Choroid plexus epithelial cell (primary cell): ENCODE results near the gene CREB3L1.

Experiments
- DNase-seq: peaks from one replicate; pipeline ENCODE4 v3.0.0-alpha.2; 2010; ENCODE audit warnings: low read depth
- H3K4me3 ChIP-seq: 2 replicates; pipeline ENCODE4 v1.5.1; 2011; ENCODE audit warnings: low read depth, mild to moderate bottlenecking, control low read depth, low read length, moderate library complexity
- CTCF ChIP-seq: conservative IDR thresholded peaks from 2 replicates; pipeline ENCODE4 v1.5.1; 2011; ENCODE audit warnings: low read depth, mild to moderate bottlenecking, control low read depth, inconsistent platforms, low read length, moderate library complexity

CREB3L1 gene

DNA sequence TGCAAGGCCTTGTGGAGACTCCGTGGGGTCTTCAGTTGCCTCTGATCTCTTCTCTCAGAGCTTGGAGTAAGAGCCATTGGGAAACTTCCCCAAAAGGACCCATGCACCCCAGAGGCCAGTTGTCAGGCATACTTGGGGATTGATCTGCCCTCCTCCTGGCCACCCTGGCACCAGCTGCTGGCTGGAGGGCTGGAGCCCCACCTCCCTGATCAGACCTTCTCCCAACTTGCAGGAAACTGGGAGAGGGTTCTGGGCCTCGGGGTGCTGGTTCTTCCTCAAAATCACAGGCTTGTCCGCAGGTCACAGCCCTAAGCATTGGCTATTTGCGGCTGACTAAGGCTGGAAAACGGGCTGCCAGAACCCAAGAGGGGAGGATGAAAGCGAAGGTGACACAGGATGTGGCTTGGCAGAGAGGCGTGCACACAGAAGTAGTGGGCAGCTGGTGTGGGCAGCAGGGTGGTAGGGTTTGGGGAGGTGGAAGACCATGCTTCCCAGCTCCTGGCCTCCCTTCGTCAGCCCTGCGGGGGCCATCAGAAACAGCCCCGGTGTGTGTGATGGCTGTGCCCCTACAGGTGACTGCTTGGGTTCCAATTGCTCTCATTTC is 68.5 kb downstream of the CREB3L1 start:
- no peak for TF ChIP-seq CTCF
- no peak for DNase-seq
- no peak overlapping the region for H3K4me3 ChIP-seq

- peak; percentile 78 for DNase-seq
- H3K4me3 ChIP-seq: peak within 1 kb of the TSS; percentile 81
- TF ChIP-seq CTCF: peak; percentile 44
Observed at GRCh38 chr11:46346886-46347636, 69.6 kb downstream of the CREB3L1 start, which contains the start of gene DGKZ. Gene DGKZ, plus strand, starts transcription at chr11:46347463. Its CDS starts 197 bp downstream, at chr11:46347660.

DNA sequence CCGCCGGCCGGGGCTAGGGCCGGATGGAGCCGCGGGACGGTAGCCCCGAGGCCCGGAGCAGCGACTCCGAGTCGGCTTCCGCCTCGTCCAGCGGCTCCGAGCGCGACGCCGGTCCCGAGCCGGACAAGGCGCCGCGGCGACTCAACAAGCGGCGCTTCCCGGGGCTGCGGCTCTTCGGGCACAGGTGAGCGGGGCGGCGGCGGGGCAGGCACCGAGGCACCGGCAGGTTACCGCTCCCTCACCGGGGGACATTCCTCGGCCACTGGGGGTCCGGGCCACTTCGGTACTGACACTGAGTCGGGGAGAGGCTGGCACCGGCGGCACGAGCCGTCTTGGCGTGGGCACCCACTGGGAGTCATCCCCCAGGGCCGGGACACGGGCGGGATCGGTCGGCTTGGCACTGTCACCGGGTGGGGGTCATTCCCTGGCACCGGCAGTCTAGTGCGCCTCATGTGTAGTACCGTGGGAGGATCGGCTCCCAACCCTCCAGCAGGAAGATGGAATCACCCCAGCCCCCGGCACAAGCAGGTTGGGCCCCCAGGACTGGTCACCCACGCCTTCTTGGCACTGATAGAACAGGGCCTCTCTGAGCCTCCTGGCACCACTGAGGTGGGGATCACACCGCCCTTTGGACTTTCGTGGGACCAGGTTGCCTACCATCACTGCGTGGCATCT is 70.3 kb downstream of the CREB3L1 start:
- peak overlapping the region; percentile 81 for H3K4me3 ChIP-seq
- no peak for TF ChIP-seq CTCF
- no peak for DNase-seq

DNA sequence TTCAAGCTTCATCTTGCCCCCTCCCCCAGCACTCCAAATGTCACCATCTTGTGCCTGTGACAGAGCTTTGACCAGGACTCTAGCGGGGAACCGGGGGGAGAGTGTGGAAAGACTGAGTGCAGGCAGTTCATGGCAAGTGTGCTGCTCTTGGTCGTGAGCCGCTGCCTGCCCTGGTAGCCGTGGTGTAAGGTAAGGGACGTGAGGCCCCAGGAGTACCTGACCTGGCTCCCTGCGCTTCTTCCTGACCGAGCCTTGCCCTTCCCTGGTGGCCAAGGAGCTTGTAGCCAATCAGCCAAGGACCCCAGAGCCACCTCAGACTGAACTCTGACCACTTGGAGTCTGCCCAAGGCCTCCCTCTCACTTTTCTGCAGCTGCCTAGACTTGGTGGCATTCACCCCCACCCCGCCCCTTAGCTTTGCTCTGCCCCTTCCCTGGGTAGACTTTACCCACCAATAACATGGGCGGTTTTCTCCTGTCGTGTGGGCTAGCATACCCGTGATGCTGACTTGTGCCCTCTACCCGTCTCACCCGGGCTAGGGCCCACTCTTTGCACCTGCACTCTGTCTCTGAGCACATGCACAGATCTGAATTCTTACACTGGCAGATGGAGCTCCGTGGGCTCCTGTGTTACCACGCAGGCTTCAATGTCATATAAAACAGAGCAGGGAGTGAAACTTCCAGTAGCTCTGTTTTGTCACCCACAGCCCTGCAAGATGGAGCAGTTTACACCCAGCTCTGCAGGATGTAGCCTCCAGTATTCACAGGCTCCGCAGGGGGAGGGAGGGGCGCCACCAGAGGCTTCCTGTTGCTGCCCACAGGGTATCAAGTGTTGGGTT is 71.3 kb downstream of the CREB3L1 start:
- no peak for TF ChIP-seq CTCF
- peak overlapping the region; percentile 81 for H3K4me3 ChIP-seq
- DNase-seq: no peak

DNA sequence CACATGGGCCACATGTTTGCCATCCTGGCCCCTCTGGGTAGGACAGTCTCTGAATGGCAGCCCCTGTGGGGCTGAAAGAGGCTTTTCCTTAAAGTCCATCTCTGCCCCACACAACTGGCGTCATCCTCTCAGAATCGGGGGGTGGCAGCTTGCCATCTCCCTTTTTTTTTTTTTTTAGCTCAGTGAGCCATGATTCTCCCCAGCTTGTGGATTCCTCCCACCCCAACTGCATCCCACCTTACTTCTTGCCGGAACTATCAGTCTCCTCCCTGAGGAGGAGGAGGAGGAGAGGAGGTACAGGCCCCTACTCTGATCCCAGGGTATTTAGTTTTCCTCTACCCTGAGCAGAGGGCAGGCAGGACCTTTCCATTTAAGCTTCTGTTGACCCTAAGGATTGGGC is 73.2 kb downstream of the CREB3L1 start:
- TF ChIP-seq CTCF: no peak
- H3K4me3 ChIP-seq: no peak overlapping the region
- no peak for DNase-seq

- H3K4me3 ChIP-seq: no peak overlapping the region
- no peak for TF ChIP-seq CTCF
- no peak for DNase-seq
Observed at GRCh38 chr11:46351148-46351547, 73.7 kb downstream of the CREB3L1 start.
